ENCODE data around the gene KEAP1. TPM values are rescaled to one million over a fixed set of nuclear protein-coding genes. Genes with fewer than 3 reads are reported as not detected.
"Not testable (repeated sequence)": the region's sequence is repeated elsewhere in the genome, so short reads cannot be mapped to it uniquely, and the experiment has no call there.

Gene KEAP1
- total RNA-seq, 1 donor from 2014 or later: 82.5 TPM

DNA sequence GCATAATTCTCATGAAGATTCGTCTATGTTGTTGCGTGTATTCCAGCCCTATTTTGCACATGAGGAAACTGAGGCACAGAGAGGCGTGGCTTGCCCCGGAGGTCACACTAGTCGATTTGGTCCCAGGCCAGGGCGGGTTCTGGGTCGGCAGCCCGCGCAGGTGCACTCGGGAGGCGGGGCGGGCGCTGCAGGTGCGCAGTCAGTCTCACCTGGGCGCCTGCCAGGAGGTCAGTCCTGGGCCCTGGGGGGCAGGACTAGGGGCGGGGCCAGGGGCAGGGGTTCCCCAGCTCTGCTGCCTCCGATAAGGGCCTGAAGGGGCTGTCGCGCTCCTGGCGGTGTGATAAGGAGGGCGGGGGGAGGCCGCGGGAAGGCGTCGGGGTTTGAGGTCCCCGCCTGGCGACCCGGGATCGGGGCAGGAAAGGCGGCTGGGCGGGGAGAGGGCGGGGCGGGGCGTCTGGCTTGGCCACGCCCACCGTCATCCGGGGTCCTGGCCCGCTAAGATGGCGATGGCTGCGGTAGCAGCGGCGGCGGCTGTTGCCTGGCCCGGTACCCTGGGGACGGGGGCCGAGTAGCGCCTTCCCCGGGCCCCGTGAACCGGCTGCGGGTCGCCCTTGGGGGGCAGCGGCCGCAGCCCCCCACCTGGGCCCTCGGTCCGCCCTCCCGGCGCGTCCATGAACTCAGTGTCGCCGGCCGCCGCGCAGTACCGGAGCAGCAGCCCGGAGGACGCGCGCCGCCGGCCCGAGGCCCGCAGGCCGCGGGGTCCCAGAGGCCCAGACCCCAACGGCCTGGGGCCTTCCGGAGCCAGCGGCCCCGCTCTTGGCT, 40.5 kb upstream of the KEAP1 start, which contains the start of gene ATG4D:
Gene ATG4D (plus strand): TSS at position 485 of the 822 bp plus-strand sequence. CDS start 187 bp downstream, at position 672.
- Mint-ChIP-seq H3K27ac (ENCODE audit: unreplicated experiment) (peak within 1 kb of the TSS; percentile 72), H3K9me3 (no peaks in the 10 kb centered on the region), H3K27me3 (ENCODE audit: low read depth) (peaks cover 7% of the 10 kb centered on the region), H3K36me3 (ENCODE audit: low read depth) (no peaks in the 10 kb centered on the region), H3K4me3 (peak within 1 kb of the TSS; percentile 91), H3K4me1 (peaks cover 10% of the 10 kb centered on the region)
- DNase-seq (ENCODE audit: low read depth, low spot score): peak; percentile 75
- TF ChIP-seq, protein P1, sequence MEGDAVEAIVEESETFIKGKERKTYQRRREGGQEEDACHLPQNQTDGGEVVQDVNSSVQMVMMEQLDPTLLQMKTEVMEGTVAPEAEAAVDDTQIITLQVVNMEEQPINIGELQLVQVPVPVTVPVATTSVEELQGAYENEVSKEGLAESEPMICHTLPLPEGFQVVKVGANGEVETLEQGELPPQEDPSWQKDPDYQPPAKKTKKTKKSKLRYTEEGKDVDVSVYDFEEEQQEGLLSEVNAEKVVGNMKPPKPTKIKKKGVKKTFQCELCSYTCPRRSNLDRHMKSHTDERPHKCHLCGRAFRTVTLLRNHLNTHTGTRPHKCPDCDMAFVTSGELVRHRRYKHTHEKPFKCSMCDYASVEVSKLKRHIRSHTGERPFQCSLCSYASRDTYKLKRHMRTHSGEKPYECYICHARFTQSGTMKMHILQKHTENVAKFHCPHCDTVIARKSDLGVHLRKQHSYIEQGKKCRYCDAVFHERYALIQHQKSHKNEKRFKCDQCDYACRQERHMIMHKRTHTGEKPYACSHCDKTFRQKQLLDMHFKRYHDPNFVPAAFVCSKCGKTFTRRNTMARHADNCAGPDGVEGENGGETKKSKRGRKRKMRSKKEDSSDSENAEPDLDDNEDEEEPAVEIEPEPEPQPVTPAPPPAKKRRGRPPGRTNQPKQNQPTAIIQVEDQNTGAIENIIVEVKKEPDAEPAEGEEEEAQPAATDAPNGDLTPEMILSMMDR (conservative IDR thresholded peaks at IDR 0.05): no peak

DNA sequence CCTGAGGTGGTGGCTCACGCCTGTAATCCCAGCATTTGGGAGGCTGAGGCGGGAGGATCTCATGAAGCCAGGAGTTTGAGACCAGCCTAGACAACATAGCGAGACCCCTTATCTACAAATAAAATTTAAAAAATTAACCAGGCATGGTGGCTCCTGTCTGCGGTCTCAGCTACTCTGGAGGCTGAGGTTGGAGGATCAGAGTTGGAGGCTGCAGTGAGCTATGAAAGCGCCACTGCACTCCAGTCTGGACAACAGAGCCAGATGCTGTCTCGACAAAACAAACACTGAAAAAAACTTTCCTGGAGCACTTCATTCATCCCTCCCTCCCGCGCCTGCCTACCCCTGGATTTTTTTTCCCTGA, 39.9 kb upstream of the KEAP1 start:
- peak overlapping the region; percentile 87 for H3K4me3 Mint-ChIP-seq
- no peak for DNase-seq (ENCODE audit: low read depth, low spot score)
- peaks cover 10% of the 10 kb centered on the region for H3K4me1 Mint-ChIP-seq
- H3K36me3 Mint-ChIP-seq (ENCODE audit: low read depth): no peaks in the 10 kb centered on the region
- H3K9me3 Mint-ChIP-seq: no peaks in the 10 kb centered on the region
- no peak overlapping the region for H3K27ac Mint-ChIP-seq (ENCODE audit: unreplicated experiment)
- TF ChIP-seq, protein P1 (conservative IDR thresholded peaks at IDR 0.05): no peak
- peaks cover 8% of the 10 kb centered on the region for H3K27me3 Mint-ChIP-seq (ENCODE audit: low read depth)

DNA sequence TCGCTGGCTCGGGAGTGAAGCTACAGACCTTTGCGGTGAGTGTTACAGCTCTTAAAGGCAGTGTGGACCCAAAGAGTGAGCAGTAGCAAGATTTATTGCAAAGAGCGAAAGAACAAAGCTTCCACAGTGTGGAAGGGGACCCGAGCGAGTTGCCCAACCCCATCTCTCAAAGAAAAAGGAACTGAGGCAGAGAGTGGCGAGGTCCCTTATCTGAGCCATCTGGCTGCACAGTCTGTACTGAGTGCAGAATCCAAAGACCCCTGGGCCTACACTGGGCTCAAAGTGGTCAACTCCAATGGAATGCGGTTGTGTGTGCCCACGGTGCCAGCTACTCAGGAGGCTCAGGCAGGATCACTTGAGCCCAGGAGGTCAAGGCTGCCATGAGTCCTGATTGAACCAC, 35.9 kb upstream of the KEAP1 start:
- H3K36me3 Mint-ChIP-seq (ENCODE audit: low read depth); H3K9me3 Mint-ChIP-seq; H3K27ac Mint-ChIP-seq (ENCODE audit: unreplicated experiment); H3K4me1 Mint-ChIP-seq; DNase-seq (ENCODE audit: low read depth, low spot score): not testable (repeated sequence)
- H3K4me3 Mint-ChIP-seq: peak overlapping the region; percentile 21
- peaks cover 14% of the 10 kb centered on the region for H3K27me3 Mint-ChIP-seq (ENCODE audit: low read depth)

DNA sequence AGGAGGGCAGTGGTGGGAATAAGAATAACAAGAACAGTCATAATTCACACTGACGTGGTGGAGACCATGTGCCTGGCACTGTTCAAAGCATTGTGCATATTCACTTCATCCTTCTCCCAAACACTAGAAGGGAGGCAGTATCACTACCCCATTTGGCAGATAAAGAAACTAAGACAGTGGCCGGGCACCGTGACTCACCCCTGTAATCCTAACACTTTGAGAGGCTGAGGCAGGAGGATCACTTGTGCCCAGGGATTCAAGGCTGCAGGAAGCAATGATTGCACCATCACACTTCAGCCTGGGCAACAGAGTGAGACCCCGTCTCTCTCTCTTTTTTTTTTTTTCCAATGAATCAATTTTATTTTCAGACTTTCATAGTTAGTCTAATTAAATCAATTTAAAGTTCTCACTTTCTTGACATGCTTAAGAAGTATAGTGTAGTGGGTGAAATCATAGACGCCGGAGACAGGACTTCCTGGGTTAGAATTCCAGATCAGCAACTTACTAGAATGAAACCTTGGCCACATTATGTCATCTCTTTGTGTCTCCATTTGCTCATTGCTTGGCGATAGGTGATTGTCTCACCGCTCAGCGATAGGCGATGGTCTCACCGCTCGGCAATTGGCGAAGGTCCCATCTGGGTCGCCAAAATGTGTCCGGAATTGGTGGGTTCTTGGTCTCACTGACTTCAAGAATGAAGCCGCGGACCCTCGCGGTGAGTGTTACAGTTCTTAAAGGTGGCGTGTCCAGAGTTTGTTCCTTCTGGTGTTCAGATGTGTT, 35.2 kb upstream of the KEAP1 start:
- no peaks in the 10 kb centered on the region for H3K36me3 Mint-ChIP-seq (ENCODE audit: low read depth)

DNA sequence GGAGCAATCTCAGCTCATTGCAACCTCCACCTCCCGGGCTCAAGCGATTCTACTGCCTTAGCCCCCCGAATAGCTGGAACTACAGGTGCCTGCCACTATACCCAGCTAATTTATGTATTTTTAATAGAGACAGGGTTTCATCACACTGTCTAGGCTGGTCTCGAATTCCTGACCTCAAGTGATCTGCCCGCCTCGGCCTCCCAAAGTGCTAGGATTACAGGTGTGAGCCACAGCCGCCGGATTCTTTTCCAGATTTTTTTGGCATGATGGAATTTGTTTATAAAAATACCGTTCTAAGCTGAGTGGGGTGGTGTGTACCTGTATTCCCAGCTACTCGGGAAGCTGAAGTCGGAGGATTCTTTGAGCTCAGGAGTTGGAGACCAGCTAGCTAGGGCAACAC, 34.5 kb upstream of the KEAP1 start:
- TF ChIP-seq, protein P1 (conservative IDR thresholded peaks at IDR 0.05): no peak
- no peak for DNase-seq (ENCODE audit: low read depth, low spot score)
- H3K9me3 Mint-ChIP-seq: no peaks in the 10 kb centered on the region
- no peak overlapping the region for H3K4me3 Mint-ChIP-seq
- no peaks in the 10 kb centered on the region for H3K4me1 Mint-ChIP-seq
- H3K27me3 Mint-ChIP-seq (ENCODE audit: low read depth): peaks cover 14% of the 10 kb centered on the region
- H3K36me3 Mint-ChIP-seq (ENCODE audit: low read depth): no peaks in the 10 kb centered on the region
- no peak overlapping the region for H3K27ac Mint-ChIP-seq (ENCODE audit: unreplicated experiment)

More for the DNA sequence above, 35.2 kb upstream of the KEAP1 start:
- H3K27ac Mint-ChIP-seq (ENCODE audit: unreplicated experiment): no peak overlapping the region
- H3K27me3 Mint-ChIP-seq (ENCODE audit: low read depth): peaks cover 14% of the 10 kb centered on the region
- H3K9me3 Mint-ChIP-seq: no peaks in the 10 kb centered on the region
- TF ChIP-seq, protein P1 (conservative IDR thresholded peaks at IDR 0.05): no peak
- H3K4me1 Mint-ChIP-seq: no peaks in the 10 kb centered on the region
- peak overlapping the region; percentile 21 for H3K4me3 Mint-ChIP-seq
- no peak for DNase-seq (ENCODE audit: low read depth, low spot score)
